GM06990 (cell line): ENCODE results near the gene CSN1S1.

Experiments
- DNase-seq: peaks from one replicate; pipeline ENCODE4 v3.0.0-alpha.2; 2011; ENCODE audit not compliant: insufficient read length; ENCODE audit errors: extremely low read depth
- H3K27me3 ChIP-seq: replicated peaks from 2 replicates; pipeline ENCODE4 v1.6.0; 2011; ENCODE audit warnings: low read length; ENCODE audit not compliant: control insufficient read depth, insufficient read depth
- H3K36me3 ChIP-seq: 2 replicates; pipeline ENCODE4 v1.5.1; 2011; ENCODE audit warnings: low read length; ENCODE audit not compliant: control insufficient read depth, insufficient read depth
- H3K4me3 ChIP-seq: replicated peaks from 2 replicates; pipeline ENCODE4 v1.5.1; 2011; ENCODE audit warnings: low read depth, mild to moderate bottlenecking, control low read depth, low read length
- TF ChIP-seq, protein P1 (sequence below): IDR thresholded peaks from 2 replicates; pipeline ENCODE4 v1.5.1; 2011; ENCODE audit warnings: low read length, control low read depth, mild to moderate bottlenecking, inconsistent platforms; ENCODE audit not compliant: insufficient read depth, poor library complexity, severe bottlenecking

The CSN1S1 gene

DNA sequence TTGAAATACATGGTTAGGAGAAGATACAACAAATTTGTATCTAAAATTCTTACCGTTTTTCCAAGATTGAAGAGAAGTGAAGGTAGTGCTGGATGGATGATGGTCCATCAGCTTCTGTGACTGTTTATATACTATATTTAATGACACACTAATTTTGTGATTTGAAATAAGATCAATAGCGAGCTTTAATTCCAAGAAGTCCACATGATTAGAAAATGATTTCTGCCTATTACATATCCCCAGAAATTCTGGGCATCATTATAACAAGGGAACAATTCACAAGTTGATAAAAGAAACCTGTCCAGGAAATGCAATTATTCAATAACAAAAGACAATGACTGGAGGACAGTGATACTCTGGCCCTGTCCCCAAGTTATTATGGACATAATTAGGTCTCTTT is 34.8 kb downstream of the CSN1S1 start, which contains the start of gene CSN2:
CSN2 (minus strand) TSS at position 101 of the 400 bp plus-strand sequence. CDS start 4,733 bp downstream, outside the sequence.
- Histone ChIP-seq H3K27me3 (no peaks in the 10 kb centered on the region), H3K36me3 (no peaks in the 10 kb centered on the region), H3K4me3 (no peak within 1 kb of the TSS)
- DNase-seq, result no peak
- TF ChIP-seq, protein P1, sequence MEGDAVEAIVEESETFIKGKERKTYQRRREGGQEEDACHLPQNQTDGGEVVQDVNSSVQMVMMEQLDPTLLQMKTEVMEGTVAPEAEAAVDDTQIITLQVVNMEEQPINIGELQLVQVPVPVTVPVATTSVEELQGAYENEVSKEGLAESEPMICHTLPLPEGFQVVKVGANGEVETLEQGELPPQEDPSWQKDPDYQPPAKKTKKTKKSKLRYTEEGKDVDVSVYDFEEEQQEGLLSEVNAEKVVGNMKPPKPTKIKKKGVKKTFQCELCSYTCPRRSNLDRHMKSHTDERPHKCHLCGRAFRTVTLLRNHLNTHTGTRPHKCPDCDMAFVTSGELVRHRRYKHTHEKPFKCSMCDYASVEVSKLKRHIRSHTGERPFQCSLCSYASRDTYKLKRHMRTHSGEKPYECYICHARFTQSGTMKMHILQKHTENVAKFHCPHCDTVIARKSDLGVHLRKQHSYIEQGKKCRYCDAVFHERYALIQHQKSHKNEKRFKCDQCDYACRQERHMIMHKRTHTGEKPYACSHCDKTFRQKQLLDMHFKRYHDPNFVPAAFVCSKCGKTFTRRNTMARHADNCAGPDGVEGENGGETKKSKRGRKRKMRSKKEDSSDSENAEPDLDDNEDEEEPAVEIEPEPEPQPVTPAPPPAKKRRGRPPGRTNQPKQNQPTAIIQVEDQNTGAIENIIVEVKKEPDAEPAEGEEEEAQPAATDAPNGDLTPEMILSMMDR, result no peak

DNA sequence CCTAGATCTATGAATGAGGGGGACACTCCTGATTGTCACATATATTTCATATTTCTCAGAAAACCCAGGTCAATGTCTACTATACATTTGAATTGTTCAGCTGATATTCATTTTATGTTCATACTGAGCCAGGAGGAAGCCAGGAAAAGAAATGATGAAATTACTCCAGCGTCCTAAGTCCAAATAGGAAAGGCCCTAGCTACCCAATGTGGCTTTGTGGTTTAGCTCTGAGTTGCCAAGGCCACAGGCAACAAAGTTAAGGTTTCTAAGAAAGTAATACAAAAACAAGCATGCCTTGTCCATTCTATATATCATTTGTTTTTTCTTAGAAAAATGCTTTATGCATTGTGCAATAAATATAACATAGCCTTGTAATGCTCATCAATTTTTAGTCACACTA is 39.2 kb downstream of the CSN1S1 start:
- Histone ChIP-seq H3K27me3 (no peaks in the 10 kb centered on the region), H3K4me3 (no peak overlapping the region), H3K36me3 (no peaks in the 10 kb centered on the region)
- TF ChIP-seq, protein P1, result no peak
- no peak for DNase-seq

DNA sequence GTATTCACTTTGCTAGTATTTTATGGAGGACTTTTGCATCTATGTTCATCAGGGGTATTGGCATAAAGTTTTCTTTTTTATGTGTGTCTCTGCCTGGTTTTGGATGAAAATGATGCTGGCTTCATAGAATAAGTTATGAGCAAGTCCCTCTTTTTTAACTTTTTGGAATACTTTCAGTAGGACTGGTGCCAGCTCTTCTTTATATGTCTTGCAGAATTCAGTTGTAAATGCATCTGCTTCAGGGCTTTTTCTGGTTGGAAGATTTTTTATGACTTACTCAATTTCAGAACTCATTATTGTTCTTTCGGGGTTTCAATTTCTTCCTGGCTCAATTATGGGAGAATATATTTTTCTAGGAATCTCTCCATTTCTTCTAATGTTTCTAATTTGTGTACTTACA is 43.8 kb downstream of the CSN1S1 start:
- Histone ChIP-seq H3K36me3 (no peaks in the 10 kb centered on the region), H3K4me3 (no peak overlapping the region), H3K27me3 (no peaks in the 10 kb centered on the region)
- TF ChIP-seq, protein P1, result no peak
- no peak for DNase-seq

DNA sequence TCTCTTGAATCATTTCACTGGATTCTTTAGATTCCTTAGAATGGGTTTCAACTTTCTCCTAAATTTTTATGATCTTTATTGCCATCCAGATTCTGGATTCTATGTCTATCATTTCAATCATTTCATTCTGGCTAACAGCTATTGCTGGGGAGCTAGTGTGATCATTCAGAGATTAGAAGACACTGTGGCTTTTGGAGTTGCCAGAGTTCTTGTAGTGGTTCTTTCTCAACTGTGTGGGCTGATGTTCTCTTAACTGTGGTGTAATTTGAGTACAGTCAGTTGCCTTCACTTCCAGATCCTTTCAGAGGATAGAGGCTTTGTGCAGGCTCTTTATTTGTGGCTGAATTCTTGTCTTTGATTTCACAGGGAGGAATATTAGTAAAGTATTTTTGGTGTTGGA is 46.7 kb downstream of the CSN1S1 start:
- Histone ChIP-seq H3K4me3 (no peak overlapping the region), H3K27me3 (no peaks in the 10 kb centered on the region), H3K36me3 (no peaks in the 10 kb centered on the region)
- DNase-seq, result no peak
- TF ChIP-seq, protein P1, result no peak

DNA sequence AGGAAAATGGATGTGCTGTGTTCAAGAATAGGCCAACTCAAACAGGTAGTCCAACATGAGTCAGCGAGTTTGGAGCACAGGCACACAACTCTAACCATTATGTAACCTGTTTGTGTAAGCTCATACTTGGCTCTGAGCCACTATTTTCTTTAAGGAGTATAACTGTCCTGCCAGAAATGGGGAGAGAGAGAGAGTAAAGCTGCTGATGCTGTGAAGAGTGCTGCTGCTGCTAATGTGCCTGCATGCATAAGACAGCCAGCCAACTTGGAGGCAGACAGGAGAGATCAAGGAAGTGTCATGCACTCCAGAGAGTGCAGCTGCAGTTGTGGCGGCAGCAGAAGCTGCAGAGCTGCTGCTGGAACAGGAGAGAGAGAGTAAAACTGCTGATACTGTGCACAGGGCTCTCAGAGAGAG is 53.2 kb downstream of the CSN1S1 start:
- H3K27me3 ChIP-seq, result no peaks in the 10 kb centered on the region
- no peaks in the 10 kb centered on the region for H3K36me3 ChIP-seq
- TF ChIP-seq, protein P1, result no peak
- no peak overlapping the region for H3K4me3 ChIP-seq
- peak; percentile 22 for DNase-seq

DNA sequence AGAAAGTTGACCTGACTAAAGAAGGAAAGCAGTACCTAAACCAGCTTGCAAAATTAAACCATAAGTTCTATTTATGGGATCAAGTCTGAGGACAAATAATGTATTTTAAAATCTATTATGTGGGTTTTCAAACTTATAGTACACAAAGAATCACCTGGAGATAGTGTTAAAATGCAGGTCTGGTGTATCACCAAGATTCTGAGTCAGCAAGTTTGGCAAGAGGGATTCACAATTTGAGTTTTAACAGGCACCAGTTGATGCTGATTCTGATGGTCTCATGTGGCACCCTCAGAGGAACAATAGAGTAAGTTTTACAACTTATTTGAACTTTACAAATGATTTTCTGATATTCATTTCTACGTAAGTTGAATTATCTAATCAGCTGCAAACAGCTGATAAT is 55.8 kb downstream of the CSN1S1 start:
- TF ChIP-seq, protein P1, result no peak
- Histone ChIP-seq H3K36me3 (no peaks in the 10 kb centered on the region), H3K4me3 (no peak overlapping the region), H3K27me3 (no peaks in the 10 kb centered on the region)
- DNase-seq, result no peak
